Keratinocyte (primary cell): ENCODE results near the gene PPP2R3C. TPM values are rescaled to one million over a fixed set of nuclear protein-coding genes. Genes with fewer than 3 reads are reported as not detected.

Experiments used
- DNase-seq: peaks from one replicate; pipeline ENCODE4 v3.0.0-alpha.2; 2011; ENCODE audit warnings: low read depth, missing footprints, low spot score
- FAIRE-seq: peaks from 2 replicates; lab custom pipeline; 2011; peaks lifted over from hg19 to GRCh38; lab: Jason Lieb, UNC
- H2AFZ ChIP-seq: 2 replicates; pipeline ENCODE4 v1.6.0; 2012; ENCODE audit warnings: low read length, control low read depth, inconsistent platforms; ENCODE audit not compliant: control insufficient read depth
- H3K27ac ChIP-seq: 2 replicates; pipeline ENCODE4 v1.5.1; 2011; ENCODE audit warnings: low read length; ENCODE audit not compliant: control insufficient read depth, insufficient read depth
- H3K27me3 ChIP-seq: 3 replicates; pipeline ENCODE4 v1.6.0; 2011; ENCODE audit warnings: low read length; ENCODE audit not compliant: control insufficient read depth, insufficient read depth; ENCODE audit errors: extremely low read depth
- H3K36me3 ChIP-seq, 2 experiments: 2 replicates in 1 of 2; 3 replicates in 1 of 2; pipeline ENCODE4 v1.5.1; 2011; ENCODE audit warnings: low read length in 2 of 2, mild to moderate bottlenecking in 1 of 2; ENCODE audit not compliant: control insufficient read depth in 2 of 2, insufficient read depth in 2 of 2; ENCODE audit errors: extremely low read depth in 1 of 2
- H3K4me1 ChIP-seq: 3 replicates; pipeline ENCODE4 v1.5.1; 2011; ENCODE audit warnings: low read length; ENCODE audit not compliant: control insufficient read depth, insufficient read depth; ENCODE audit errors: extremely low read depth
- H3K4me2 ChIP-seq: 3 replicates; pipeline ENCODE4 v1.6.0; 2011; ENCODE audit warnings: low read depth, low read length; ENCODE audit not compliant: control insufficient read depth, insufficient read depth; ENCODE audit errors: extremely low read depth
- H3K4me3 ChIP-seq, 3 experiments: fragments of 200-600 bp in 1 of 3; sonication (generic) in 1 of 3; 2 replicates in 2 of 3; 3 replicates in 1 of 3; pipeline ENCODE4 v1.5.1; 2011 to 2016; ENCODE audit warnings: low read length in 3 of 3, mild to moderate bottlenecking in 3 of 3, control low read depth in 2 of 3, inconsistent platforms in 1 of 3, low read depth in 1 of 3, mixed read lengths in 1 of 3, mixed run types in 1 of 3, moderate library complexity in 1 of 3; ENCODE audit not compliant: control insufficient read depth in 2 of 3, insufficient read depth in 2 of 3; ENCODE audit errors: extremely low read depth in 1 of 3
- H3K79me2 ChIP-seq: 2 replicates; pipeline ENCODE4 v1.6.0; 2012; ENCODE audit warnings: low read length; ENCODE audit not compliant: control insufficient read depth, insufficient read depth
- H3K9ac ChIP-seq: 3 replicates; pipeline ENCODE4 v1.6.0; 2011; ENCODE audit warnings: low read length; ENCODE audit not compliant: control insufficient read depth, insufficient read depth; ENCODE audit errors: extremely low read depth
- H3K9me1 ChIP-seq: 3 replicates; pipeline ENCODE4 v1.6.0; 2011; ENCODE audit warnings: low read length; ENCODE audit not compliant: control insufficient read depth, insufficient read depth; ENCODE audit errors: extremely low read depth
- H3K9me3 ChIP-seq: 2 replicates; pipeline ENCODE4 v1.5.1; 2012; ENCODE audit warnings: low read depth, low read length; ENCODE audit not compliant: control insufficient read depth
- H4K20me1 ChIP-seq: 3 replicates; pipeline ENCODE4 v1.6.0; 2011; ENCODE audit warnings: low read length; ENCODE audit not compliant: control insufficient read depth, insufficient read depth; ENCODE audit errors: extremely low read depth
- EZH2 ChIP-seq: IDR thresholded peaks from one replicate; pipeline ENCODE4 v1.6.1; 2012; ENCODE audit warnings: inconsistent platforms, mild to moderate bottlenecking, low read length, moderate library complexity
- dilution Hi-C: fragments of 300-500 bp; cut with MboI; formaldehyde crosslinking; loops from one replicate; pipeline ENCODE4 v1.7.0; 2020; ENCODE audit warnings: low sequenced_read_pairs; ENCODE audit not compliant: extremely low pct_ligation_motif_present
- polyA plus RNA-seq, 5 experiments: library from polyadenylated mRNA; depleted of rRNA in 3 of 5; stranded (reverse) in 3 of 5; stranded (forward) in 1 of 5; unstranded in 1 of 5; fragments of >200 nt; gene quantifications; 1 replicate in 1 of 5; 2 replicates in 3 of 5; 3 replicates in 1 of 5; pipeline versions ENCODE4 v1.2.1 to v1.2.3, GENCODE V29; 2011 to 2012; ENCODE audit warnings: missing spikeins in 2 of 5, low read depth in 1 of 5, low replicate concordance in 1 of 5
- TF ChIP-seq, protein P1 (sequence below), 3 experiments: IDR thresholded peaks in 1 of 3; conservative IDR thresholded peaks in 1 of 3; optimal IDR thresholded peaks in 1 of 3; 2 replicates in 2 of 3; 3 replicates in 1 of 3; pipeline versions ENCODE3 to v1.5.1; 2011; ENCODE audit warnings: low read length in 3 of 3, mild to moderate bottlenecking in 3 of 3, moderate library complexity in 2 of 3, control low read depth in 1 of 3, inconsistent platforms in 1 of 3; ENCODE audit not compliant: insufficient read depth in 2 of 3; ENCODE audit errors: extremely low read depth in 1 of 3

The PPP2R3C gene
- polyA plus RNA-seq, 1 donor (not counting 4 experiments of a cell fraction or from before 2014, with no cell fraction given), result 9.8 TPM

DNA sequence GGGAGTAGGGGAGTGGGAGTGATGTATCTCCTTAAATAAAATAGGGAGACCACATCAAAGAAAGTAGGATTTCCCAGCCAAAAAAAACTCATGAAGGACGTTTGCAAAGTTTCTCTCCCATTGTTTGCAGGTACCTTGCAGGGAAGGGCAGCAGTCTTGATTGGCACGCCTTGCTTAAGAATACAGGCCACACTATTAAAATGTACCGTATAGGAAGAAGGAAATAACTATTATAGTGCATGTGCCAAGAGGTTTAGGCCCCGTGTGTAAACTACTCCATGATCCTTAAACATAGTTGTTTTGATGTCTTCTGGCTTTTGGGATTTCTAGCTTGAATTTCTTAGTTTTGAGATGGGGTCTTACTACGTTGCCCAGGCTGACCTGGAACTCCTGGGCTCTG lies 43.1 kb upstream of the PPP2R3C start:
- no peak overlapping the region for H3K4me2 ChIP-seq
- H2AFZ ChIP-seq, result no peak overlapping the region
- no peaks in the 10 kb centered on the region for H4K20me1 ChIP-seq
- H3K27ac ChIP-seq, result no peak overlapping the region
- TF ChIP-seq, protein P1, sequence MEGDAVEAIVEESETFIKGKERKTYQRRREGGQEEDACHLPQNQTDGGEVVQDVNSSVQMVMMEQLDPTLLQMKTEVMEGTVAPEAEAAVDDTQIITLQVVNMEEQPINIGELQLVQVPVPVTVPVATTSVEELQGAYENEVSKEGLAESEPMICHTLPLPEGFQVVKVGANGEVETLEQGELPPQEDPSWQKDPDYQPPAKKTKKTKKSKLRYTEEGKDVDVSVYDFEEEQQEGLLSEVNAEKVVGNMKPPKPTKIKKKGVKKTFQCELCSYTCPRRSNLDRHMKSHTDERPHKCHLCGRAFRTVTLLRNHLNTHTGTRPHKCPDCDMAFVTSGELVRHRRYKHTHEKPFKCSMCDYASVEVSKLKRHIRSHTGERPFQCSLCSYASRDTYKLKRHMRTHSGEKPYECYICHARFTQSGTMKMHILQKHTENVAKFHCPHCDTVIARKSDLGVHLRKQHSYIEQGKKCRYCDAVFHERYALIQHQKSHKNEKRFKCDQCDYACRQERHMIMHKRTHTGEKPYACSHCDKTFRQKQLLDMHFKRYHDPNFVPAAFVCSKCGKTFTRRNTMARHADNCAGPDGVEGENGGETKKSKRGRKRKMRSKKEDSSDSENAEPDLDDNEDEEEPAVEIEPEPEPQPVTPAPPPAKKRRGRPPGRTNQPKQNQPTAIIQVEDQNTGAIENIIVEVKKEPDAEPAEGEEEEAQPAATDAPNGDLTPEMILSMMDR (optimal IDR thresholded peaks at IDR 0.05 in 1 of 3, IDR thresholded peaks at IDR 0.05 in 1 of 3, conservative IDR thresholded peaks at IDR 0.05 in 1 of 3; ENCODE audit: extremely low read depth in 1 of 3, insufficient read depth in 2 of 3, low read length in 3 of 3), result no peak
- no peak for TF ChIP-seq EZH2
- no peaks in the 10 kb centered on the region for H3K27me3 ChIP-seq
- DNase-seq (no peak), FAIRE-seq (no peak)
- peaks cover 16% of the 10 kb centered on the region for H3K4me1 ChIP-seq
- no peaks in the 10 kb centered on the region for H3K9me1 ChIP-seq
- peaks cover 6 to 7% of the 10 kb centered on the region in 2 experiments for H3K36me3 ChIP-seq
- H3K9ac ChIP-seq, result no peak overlapping the region
- dilution Hi-C loops, result no loop called here
- no peaks in the 10 kb centered on the region for H3K9me3 ChIP-seq
- H3K4me3 ChIP-seq, result no peak overlapping the region
- peaks cover 5% of the 10 kb centered on the region for H3K79me2 ChIP-seq

DNA sequence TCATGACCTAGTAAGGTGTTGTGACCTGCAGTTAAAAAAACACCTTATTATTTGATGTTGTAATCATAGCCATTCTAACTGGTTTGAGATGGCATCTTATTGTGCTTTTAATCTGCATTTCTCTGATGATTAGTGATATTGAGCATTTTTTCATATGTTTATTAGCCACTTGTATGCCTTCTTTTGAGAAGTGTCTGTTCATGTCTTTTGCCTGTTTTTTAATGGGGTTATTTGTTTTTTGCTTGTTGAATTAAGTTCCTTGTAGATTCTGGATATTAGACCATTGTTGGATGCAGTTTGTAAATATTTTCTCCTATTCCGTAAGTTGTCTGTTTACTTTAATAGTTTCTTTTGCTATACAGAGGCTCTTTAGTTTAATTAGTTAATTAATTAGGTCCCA lies 41.6 kb upstream of the PPP2R3C start:
- DNase-seq (no peak), FAIRE-seq (no peak)
- Histone ChIP-seq H3K79me2 (peaks cover 5% of the 10 kb centered on the region), H2AFZ (no peak overlapping the region), H3K9me3 (no peaks in the 10 kb centered on the region), H3K4me3 (no peak overlapping the region), H3K36me3 (peaks cover 7 to 10% of the 10 kb centered on the region in 2 experiments), H3K4me2 (no peak overlapping the region), H3K4me1 (peaks cover 26% of the 10 kb centered on the region), H3K27ac (no peak overlapping the region), H4K20me1 (no peaks in the 10 kb centered on the region), H3K27me3 (no peaks in the 10 kb centered on the region), H3K9ac (no peak overlapping the region), H3K9me1 (no peaks in the 10 kb centered on the region)
- dilution Hi-C loops, result no loop called here
- TF ChIP-seq, protein P1 (optimal IDR thresholded peaks at IDR 0.05 in 1 of 3, IDR thresholded peaks at IDR 0.05 in 1 of 3, conservative IDR thresholded peaks at IDR 0.05 in 1 of 3; ENCODE audit: extremely low read depth in 1 of 3, insufficient read depth in 2 of 3, low read length in 3 of 3), result no peak
- TF ChIP-seq EZH2, result no peak
